ENCODE measurements around the gene CCDC170.

- TF ChIP-seq, protein P1, sequence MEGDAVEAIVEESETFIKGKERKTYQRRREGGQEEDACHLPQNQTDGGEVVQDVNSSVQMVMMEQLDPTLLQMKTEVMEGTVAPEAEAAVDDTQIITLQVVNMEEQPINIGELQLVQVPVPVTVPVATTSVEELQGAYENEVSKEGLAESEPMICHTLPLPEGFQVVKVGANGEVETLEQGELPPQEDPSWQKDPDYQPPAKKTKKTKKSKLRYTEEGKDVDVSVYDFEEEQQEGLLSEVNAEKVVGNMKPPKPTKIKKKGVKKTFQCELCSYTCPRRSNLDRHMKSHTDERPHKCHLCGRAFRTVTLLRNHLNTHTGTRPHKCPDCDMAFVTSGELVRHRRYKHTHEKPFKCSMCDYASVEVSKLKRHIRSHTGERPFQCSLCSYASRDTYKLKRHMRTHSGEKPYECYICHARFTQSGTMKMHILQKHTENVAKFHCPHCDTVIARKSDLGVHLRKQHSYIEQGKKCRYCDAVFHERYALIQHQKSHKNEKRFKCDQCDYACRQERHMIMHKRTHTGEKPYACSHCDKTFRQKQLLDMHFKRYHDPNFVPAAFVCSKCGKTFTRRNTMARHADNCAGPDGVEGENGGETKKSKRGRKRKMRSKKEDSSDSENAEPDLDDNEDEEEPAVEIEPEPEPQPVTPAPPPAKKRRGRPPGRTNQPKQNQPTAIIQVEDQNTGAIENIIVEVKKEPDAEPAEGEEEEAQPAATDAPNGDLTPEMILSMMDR (IDR thresholded peaks at IDR 0.05; ENCODE audit: borderline replicate concordance, extremely low read depth, low read length, poor library complexity, severe bottlenecking), result no peak
- no peak for TF ChIP-seq EZH2 (IDR thresholded peaks at IDR 0.05; ENCODE audit: borderline replicate concordance, low read depth, low read length, severe bottlenecking)
These were observed at the start of gene CCDC170 for GRCh38 chr6:151493804-151494234.
